Activated CD4-positive, alpha-beta memory T cell treated with anti-CD3 and anti-CD28 coated beads for 36 hours (primary cell): ENCODE measurements around the gene HECTD4. TPM values are rescaled to one million over a fixed set of nuclear protein-coding genes. Genes with fewer than 3 reads are reported as not detected.
A peak's percentile ranks its signal among the peaks of the same experiment; 100 is the strongest.

ENCODE experiments used
- CTCF ChIA-PET: fragments of 350-600 bp; sonication (Branson Sonifier 250); formaldehyde crosslinking; loops from one replicate; lab custom pipeline; 2021; ENCODE audit warnings: antibody characterized with exemption, inconsistent platforms; lab: Charles Lee
- POLR2A ChIA-PET: fragments of 350-600 bp; sonication (Branson Sonifier 250); formaldehyde crosslinking; loops from one replicate; lab custom pipeline; 2021; ENCODE audit warnings: antibody characterized with exemption; lab: Charles Lee
- DNase-seq: peaks from one replicate; pipeline ENCODE4 v3.0.0-alpha.2; 2020
- H3K27ac Mint-ChIP-seq: one replicate; pipeline ENCODE4 v1.8.0; 2021; ENCODE audit warnings: mixed read lengths
- H3K27me3 Mint-ChIP-seq: one replicate; pipeline ENCODE4 v1.8.0; 2021; ENCODE audit warnings: mixed read lengths
- H3K36me3 Mint-ChIP-seq: one replicate; pipeline ENCODE4 v1.8.0; 2021; ENCODE audit warnings: mixed read lengths
- H3K4me1 Mint-ChIP-seq: one replicate; pipeline ENCODE4 v1.8.0; 2021; ENCODE audit warnings: low read depth, mixed read lengths
- H3K4me3 Mint-ChIP-seq: one replicate; pipeline ENCODE4 v1.8.0; 2021; ENCODE audit warnings: mild to moderate bottlenecking, mixed read lengths
- H3K9me3 Mint-ChIP-seq: one replicate; pipeline ENCODE4 v1.8.0; 2021; ENCODE audit warnings: mixed read lengths
- intact Hi-C: fragments of 100-400 bp; cut with micrococcal nuclease; formaldehyde crosslinking; loops from one replicate; pipeline ENCODE4 v1.15.1; 2023
- total RNA-seq, 2 experiments: library from RNA; stranded (reverse); gene quantifications; one replicate each; pipeline ENCODE4 v1.2.3, GENCODE V29; 2021

The HECTD4 gene
- total RNA-seq = 10 to 100 TPM; 24.0 to 24.4 TPM

GRCh38 chr12:112381883-112382796 lies at the start of gene HECTD4:
Gene HECTD4 (minus strand): TSS chr12:112382431. CDS start chr12:112382128, 303 bp downstream.
- Mint-ChIP-seq H3K4me1 (peaks cover 29% of the 10 kb centered on the region), H3K27me3 (no peaks in the 10 kb centered on the region), H3K27ac (peak within 1 kb of the TSS; percentile 75), H3K4me3 (peak within 1 kb of the TSS; percentile 91), H3K36me3 (peaks cover 1% of the 10 kb centered on the region), H3K9me3 (no peaks in the 10 kb centered on the region)
- intact Hi-C loops = loop anchor here (1.0 to 10.0 kb wide), 2 partner anchors 27 to 537 kb away; partner anchors contain the start of genes MAPKAPK5 and RPL6
- ChIA-PET CTCF (no interaction called here), POLR2A (no interaction called here)
- DNase-seq = peak; percentile 95

- Mint-ChIP-seq H3K27me3 (no peaks in the 10 kb centered on the region), H3K4me1 (peaks cover 39% of the 10 kb centered on the region), H3K27ac (peak overlapping the region; percentile 77), H3K4me3 (peak overlapping the region; percentile 1), H3K36me3 (peaks cover 5% of the 10 kb centered on the region), H3K9me3 (no peaks in the 10 kb centered on the region)
- POLR2A ChIA-PET = interaction anchor here (0.6 kb wide), 1 partner anchor 796 kb away, joined by 3 read pairs; no protein-coding TSS in a partner anchor
- no peak for DNase-seq
- intact Hi-C loops = no loop called here
- CTCF ChIA-PET = interaction anchor here (0.6 to 1.2 kb wide), 2 partner anchors 21 to 469 kb away, joined by 3 to 5 read pairs; no protein-coding TSS in a partner anchor
Measured at GRCh38 chr12:112431965-112432364, 49.7 kb upstream of the HECTD4 start.

GRCh38 chr12:112430929-112431328 lies 48.7 kb upstream of the HECTD4 start:
- Mint-ChIP-seq H3K36me3 (peaks cover 6% of the 10 kb centered on the region), H3K4me3 (peak overlapping the region; percentile 21), H3K27me3 (no peaks in the 10 kb centered on the region), H3K4me1 (peaks cover 44% of the 10 kb centered on the region), H3K27ac (peak overlapping the region; percentile 77), H3K9me3 (no peaks in the 10 kb centered on the region)
- DNase-seq = peak; percentile 58
- ChIA-PET POLR2A (interaction anchor here (0.6 kb wide), 1 partner anchor 8 kb away, joined by 3 read pairs; no protein-coding TSS in a partner anchor), CTCF (interaction anchor here (1.2 kb wide), 1 partner anchor 20 kb away, joined by 5 read pairs; no protein-coding TSS in a partner anchor)
- intact Hi-C loops = no loop called here

- intact Hi-C loops = no loop called here
- ChIA-PET POLR2A (no interaction called here), CTCF (no interaction called here)
- H3K4me3 Mint-ChIP-seq = no peak overlapping the region
- no peaks in the 10 kb centered on the region for H3K9me3 Mint-ChIP-seq
- H3K27me3 Mint-ChIP-seq = no peaks in the 10 kb centered on the region
- peaks cover 7% of the 10 kb centered on the region for H3K36me3 Mint-ChIP-seq
- no peak for DNase-seq
- no peak overlapping the region for H3K27ac Mint-ChIP-seq
- H3K4me1 Mint-ChIP-seq = peaks cover 58% of the 10 kb centered on the region
Measured at GRCh38 chr12:112427760-112428159, 45.5 kb upstream of the HECTD4 start.

GRCh38 chr12:112425582-112426382 lies 43.6 kb upstream of the HECTD4 start:
- Mint-ChIP-seq H3K4me1 (peaks cover 56% of the 10 kb centered on the region), H3K27ac (peak overlapping the region; percentile 33), H3K4me3 (no peak overlapping the region), H3K9me3 (no peaks in the 10 kb centered on the region), H3K36me3 (peaks cover 8% of the 10 kb centered on the region), H3K27me3 (no peaks in the 10 kb centered on the region)
- ChIA-PET CTCF (interaction anchor here (0.5 to 1.1 kb wide), 4 partner anchors 12 to 303 kb away, joined by 3 to 4 read pairs (median 3); no protein-coding TSS in a partner anchor), POLR2A (no interaction called here)
- DNase-seq = no peak
- intact Hi-C loops = no loop called here

GRCh38 chr12:112424126-112424525 lies 41.9 kb upstream of the HECTD4 start:
- H3K4me1 Mint-ChIP-seq = peaks cover 60% of the 10 kb centered on the region
- ChIA-PET POLR2A (no interaction called here), CTCF (no interaction called here)
- H3K27me3 Mint-ChIP-seq = no peaks in the 10 kb centered on the region
- no peak for DNase-seq
- no peaks in the 10 kb centered on the region for H3K9me3 Mint-ChIP-seq
- peaks cover 8% of the 10 kb centered on the region for H3K36me3 Mint-ChIP-seq
- intact Hi-C loops = no loop called here
- H3K4me3 Mint-ChIP-seq = no peak overlapping the region
- H3K27ac Mint-ChIP-seq = no peak overlapping the region

GRCh38 chr12:112422531-112422930 lies 40.3 kb upstream of the HECTD4 start:
- ChIA-PET CTCF (no interaction called here), POLR2A (interaction anchor here (0.6 kb wide), 1 partner anchor 8 kb away, joined by 3 read pairs; no protein-coding TSS in a partner anchor)
- H3K4me1 Mint-ChIP-seq = peaks cover 52% of the 10 kb centered on the region
- H3K36me3 Mint-ChIP-seq = peaks cover 4% of the 10 kb centered on the region
- H3K27ac Mint-ChIP-seq = no peak overlapping the region
- no peak for DNase-seq
- H3K4me3 Mint-ChIP-seq = no peak overlapping the region
- intact Hi-C loops = no loop called here
- no peaks in the 10 kb centered on the region for H3K27me3 Mint-ChIP-seq
- H3K9me3 Mint-ChIP-seq = no peaks in the 10 kb centered on the region

GRCh38 chr12:112421363-112421762 lies 39.1 kb upstream of the HECTD4 start:
- no peak overlapping the region for H3K4me3 Mint-ChIP-seq
- no peaks in the 10 kb centered on the region for H3K9me3 Mint-ChIP-seq
- peaks cover 3% of the 10 kb centered on the region for H3K36me3 Mint-ChIP-seq
- peaks cover 51% of the 10 kb centered on the region for H3K4me1 Mint-ChIP-seq
- no peaks in the 10 kb centered on the region for H3K27me3 Mint-ChIP-seq
- no peak for DNase-seq
- ChIA-PET CTCF (no interaction called here), POLR2A (no interaction called here)
- H3K27ac Mint-ChIP-seq = no peak overlapping the region
- intact Hi-C loops = no loop called here

GRCh38 chr12:112420740-112421139 lies 38.5 kb upstream of the HECTD4 start:
- Mint-ChIP-seq H3K27ac (no peak overlapping the region), H3K36me3 (peaks cover 3% of the 10 kb centered on the region), H3K4me3 (peak overlapping the region; percentile 86), H3K27me3 (no peaks in the 10 kb centered on the region), H3K4me1 (peaks cover 47% of the 10 kb centered on the region), H3K9me3 (no peaks in the 10 kb centered on the region)
- DNase-seq = no peak
- ChIA-PET POLR2A (no interaction called here), CTCF (interaction anchor here (1.2 kb wide), 1 partner anchor 222 kb away, joined by 3 read pairs; no protein-coding TSS in a partner anchor)
- intact Hi-C loops = no loop called here

GRCh38 chr12:112419297-112420133 lies 37.3 kb upstream of the HECTD4 start:
- POLR2A ChIA-PET = interaction anchor here (0.6 to 1.3 kb wide), 3 partner anchors 289 to 578 kb away, joined by 3 to 4 read pairs (median 4); partner anchors contain the start of gene MAPKAPK5

More at GRCh38 chr12:112419297-112420133, 37.3 kb upstream of the HECTD4 start:
- CTCF ChIA-PET = interaction anchor here (1.0 to 1.2 kb wide), 2 partner anchors 8 to 221 kb away, joined by 3 read pairs; no protein-coding TSS in a partner anchor
- H3K36me3 Mint-ChIP-seq = peaks cover 3% of the 10 kb centered on the region
- no peaks in the 10 kb centered on the region for H3K9me3 Mint-ChIP-seq
- peak; percentile 66 for DNase-seq
- intact Hi-C loops = loop anchor here (5.0 kb wide), 1 partner anchor 577 kb away; the partner anchor contains the start of gene MAPKAPK5
- peak overlapping the region; percentile 94 for H3K27ac Mint-ChIP-seq
- no peaks in the 10 kb centered on the region for H3K27me3 Mint-ChIP-seq
- peaks cover 38% of the 10 kb centered on the region for H3K4me1 Mint-ChIP-seq
- H3K4me3 Mint-ChIP-seq = peak overlapping the region; percentile 86
